Adrenal gland (tissue), 5 donors: ENCODE data around the gene FBXO21.

Source experiments
- POLR2A ChIP-seq, 2 donors: fragments of 450-650 bp; IDR thresholded peaks; one replicate each; pipeline ENCODE4 v1.6.1; 2017; ENCODE audit warnings: antibody characterized with exemption in 2 of 2, mild to moderate bottlenecking in 2 of 2, moderate library complexity in 1 of 2
- TF ChIP-seq, protein P1 (sequence below), 6 experiments: fragments of 450-650 bp in 4 of 6; fragments of 200-600 bp in 2 of 6; sonication (generic) in 1 of 6; IDR thresholded peaks; 1 replicate in 5 of 6; 2 replicates in 1 of 6; pipeline versions ENCODE4 v1.5.1 to v1.8.0; 2016 to 2021; ENCODE audit warnings: antibody characterized with exemption in 6 of 6, mild to moderate bottlenecking in 2 of 6, moderate library complexity in 1 of 6
- donor health status: DM: no; HTN: no; CAD: no.

DNA sequence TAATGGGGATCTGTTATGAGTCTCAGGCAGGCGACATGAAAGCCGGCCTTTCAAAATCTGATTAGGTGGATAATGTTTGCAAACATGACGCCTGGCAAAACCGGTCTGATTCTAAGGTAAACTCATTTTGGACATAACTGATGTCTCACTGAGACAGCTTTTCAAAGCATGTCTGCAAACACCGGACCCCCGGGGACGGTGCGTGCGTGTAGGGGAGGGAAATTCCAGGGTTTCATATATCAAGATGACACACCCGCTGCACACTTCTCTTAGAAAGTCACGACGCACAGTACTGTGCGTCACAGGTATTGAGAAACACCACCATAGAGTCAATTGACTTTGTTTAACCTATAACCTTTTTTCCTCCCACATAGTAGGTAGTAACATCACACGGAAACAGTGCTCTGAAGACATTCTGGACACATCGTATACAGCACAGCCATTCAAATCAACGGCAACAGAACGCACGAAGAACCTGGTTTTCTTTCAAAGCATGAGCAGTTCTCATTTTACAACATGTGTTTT is 47.2 kb downstream of the FBXO21 start:
- TF ChIP-seq, protein P1, sequence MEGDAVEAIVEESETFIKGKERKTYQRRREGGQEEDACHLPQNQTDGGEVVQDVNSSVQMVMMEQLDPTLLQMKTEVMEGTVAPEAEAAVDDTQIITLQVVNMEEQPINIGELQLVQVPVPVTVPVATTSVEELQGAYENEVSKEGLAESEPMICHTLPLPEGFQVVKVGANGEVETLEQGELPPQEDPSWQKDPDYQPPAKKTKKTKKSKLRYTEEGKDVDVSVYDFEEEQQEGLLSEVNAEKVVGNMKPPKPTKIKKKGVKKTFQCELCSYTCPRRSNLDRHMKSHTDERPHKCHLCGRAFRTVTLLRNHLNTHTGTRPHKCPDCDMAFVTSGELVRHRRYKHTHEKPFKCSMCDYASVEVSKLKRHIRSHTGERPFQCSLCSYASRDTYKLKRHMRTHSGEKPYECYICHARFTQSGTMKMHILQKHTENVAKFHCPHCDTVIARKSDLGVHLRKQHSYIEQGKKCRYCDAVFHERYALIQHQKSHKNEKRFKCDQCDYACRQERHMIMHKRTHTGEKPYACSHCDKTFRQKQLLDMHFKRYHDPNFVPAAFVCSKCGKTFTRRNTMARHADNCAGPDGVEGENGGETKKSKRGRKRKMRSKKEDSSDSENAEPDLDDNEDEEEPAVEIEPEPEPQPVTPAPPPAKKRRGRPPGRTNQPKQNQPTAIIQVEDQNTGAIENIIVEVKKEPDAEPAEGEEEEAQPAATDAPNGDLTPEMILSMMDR (IDR thresholded peaks at IDR 0.05): no peak
- no peak for TF ChIP-seq POLR2A (IDR thresholded peaks at IDR 0.05)
